HPDE6-E6E7 (cell line): ENCODE data around the gene TPST1.
"Not testable (repeated sequence)": the region's sequence is repeated elsewhere in the genome, so short reads cannot be mapped to it uniquely, and the experiment has no call there.

ENCODE experiments used
- DNase-seq: peaks from one replicate; pipeline ENCODE4 v3.0.0; 2011; ENCODE audit warnings: missing footprints; ENCODE audit errors: extremely low spot score

The TPST1 gene

GRCh38 chr7:66204822-66205740 is at the start of gene TPST1:
TPST1 (plus strand) TSS chr7:66205334; CDS start chr7:66240426, 35,092 bp downstream.
- peak; percentile 93 for DNase-seq

GRCh38 chr7:66156035-66156434 is 49.1 kb upstream of the TPST1 start:
- DNase-seq, result not testable (repeated sequence)

GRCh38 chr7:66157060-66157459 is 48.1 kb upstream of the TPST1 start:
- no peak for DNase-seq

- DNase-seq, result no peak
Observed at GRCh38 chr7:66162622-66163021, 42.5 kb upstream of the TPST1 start.

- no peak for DNase-seq
Observed at GRCh38 chr7:66163186-66163610, 41.9 kb upstream of the TPST1 start.

GRCh38 chr7:66164356-66164755 is 40.8 kb upstream of the TPST1 start:
- no peak for DNase-seq

GRCh38 chr7:66167773-66168387 is 37.3 kb upstream of the TPST1 start:
- DNase-seq, result no peak

- peak; percentile 25 for DNase-seq
Observed at GRCh38 chr7:66169616-66170015, 35.5 kb upstream of the TPST1 start.

GRCh38 chr7:66170309-66171231 is 34.6 kb upstream of the TPST1 start:
- DNase-seq, result no peak

GRCh38 chr7:66172536-66173401 is 32.4 kb upstream of the TPST1 start:
- DNase-seq, result not testable (repeated sequence)

- DNase-seq, result no peak
Observed at GRCh38 chr7:66173856-66174255, 31.3 kb upstream of the TPST1 start.

- DNase-seq, result not testable (repeated sequence)
Observed at GRCh38 chr7:66175006-66175405, 30.1 kb upstream of the TPST1 start.

GRCh38 chr7:66176914-66177313 is 28.2 kb upstream of the TPST1 start:
- DNase-seq, result no peak

- DNase-seq, result no peak
Observed at GRCh38 chr7:66178258-66178657, 26.9 kb upstream of the TPST1 start.

- DNase-seq, result no peak
Observed at GRCh38 chr7:66181329-66181728, 23.8 kb upstream of the TPST1 start.

GRCh38 chr7:66181845-66182244 is 23.3 kb upstream of the TPST1 start:
- DNase-seq, result no peak

GRCh38 chr7:66182920-66183319 is 22.2 kb upstream of the TPST1 start:
- DNase-seq, result no peak

GRCh38 chr7:66183700-66184099 is 21.4 kb upstream of the TPST1 start:
- peak; percentile 43 for DNase-seq

GRCh38 chr7:66185680-66186187 is 19.4 kb upstream of the TPST1 start:
- no peak for DNase-seq

- DNase-seq, result no peak
Observed at GRCh38 chr7:66186991-66187390, 18.1 kb upstream of the TPST1 start.

- DNase-seq, result no peak
Observed at GRCh38 chr7:66187905-66188304, 17.2 kb upstream of the TPST1 start.
